ENCODE data around the gene CPNE4.

Gene CPNE4

GRCh38 chr3:131812433-131812832 lies 222.4 kb downstream of the CPNE4 start:
- TF ChIP-seq CTCF (IDR thresholded peaks at IDR 0.05; ENCODE audit: low read depth, low read length, missing control alignments): no peak
- no peak for DNase-seq (ENCODE audit: low read depth)
- no peak overlapping the region for H3K4me3 ChIP-seq (ENCODE audit: low read depth, low read length)

- TF ChIP-seq CTCF (IDR thresholded peaks at IDR 0.05; ENCODE audit: low read depth, low read length, missing control alignments): no peak
- DNase-seq (ENCODE audit: low read depth): no peak
These were observed 223.3 kb downstream of the CPNE4 start for GRCh38 chr3:131811481-131811880.

DNA sequence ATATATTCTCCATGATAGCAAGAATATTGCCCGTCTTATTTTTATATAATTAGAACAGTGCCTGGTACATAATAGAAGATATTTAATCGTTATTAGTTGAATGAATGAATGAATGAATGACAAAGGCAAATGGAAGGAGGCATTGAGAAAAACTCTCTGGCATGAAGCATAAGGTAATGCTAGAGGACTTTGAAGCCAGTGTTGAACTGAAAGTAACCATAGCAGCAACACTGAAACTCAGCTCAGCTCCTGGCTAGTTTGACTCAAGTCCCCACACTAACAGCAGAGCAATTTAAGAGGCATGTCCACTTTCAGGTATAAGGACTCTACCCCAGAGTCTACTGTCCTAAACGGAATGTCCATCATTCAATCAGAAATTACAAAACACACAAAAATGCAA lies 227.0 kb downstream of the CPNE4 start:
- no peak for DNase-seq (ENCODE audit: low read depth)
- H3K4me3 ChIP-seq (ENCODE audit: low read depth, low read length): no peak overlapping the region
- no peak for TF ChIP-seq CTCF (IDR thresholded peaks at IDR 0.05; ENCODE audit: low read depth, low read length, missing control alignments)

More at GRCh38 chr3:131811481-131811880, 223.3 kb downstream of the CPNE4 start:
- no peak overlapping the region for H3K4me3 ChIP-seq (ENCODE audit: low read depth, low read length)

DNA sequence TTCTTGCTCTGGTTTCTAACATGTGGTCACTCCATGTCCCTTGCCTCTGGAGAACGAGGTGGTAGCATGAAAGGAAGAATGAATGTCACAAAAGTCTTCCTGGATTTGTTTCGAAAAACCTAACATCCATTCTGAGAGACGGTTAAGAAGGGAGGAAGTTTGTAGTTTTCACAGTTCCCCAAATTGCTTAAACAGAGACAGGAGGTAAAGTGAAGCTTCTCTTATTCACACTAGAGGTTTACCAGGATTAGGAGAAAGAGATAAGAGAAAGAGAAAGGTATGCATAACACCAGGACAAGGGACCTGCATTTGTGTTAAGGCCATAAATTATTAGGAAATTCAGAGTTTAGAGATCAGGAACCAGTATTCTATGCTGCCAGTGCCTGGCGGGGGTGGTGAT lies 228.1 kb downstream of the CPNE4 start:
- no peak for DNase-seq (ENCODE audit: low read depth)
- H3K4me3 ChIP-seq (ENCODE audit: low read depth, low read length): no peak overlapping the region
- TF ChIP-seq CTCF (IDR thresholded peaks at IDR 0.05; ENCODE audit: low read depth, low read length, missing control alignments): no peak

GRCh38 chr3:131804565-131805133 lies 230.2 kb downstream of the CPNE4 start:
- TF ChIP-seq CTCF (IDR thresholded peaks at IDR 0.05; ENCODE audit: low read depth, low read length, missing control alignments): no peak
- DNase-seq (ENCODE audit: low read depth): no peak
- H3K4me3 ChIP-seq (ENCODE audit: low read depth, low read length): no peak overlapping the region

- TF ChIP-seq CTCF (IDR thresholded peaks at IDR 0.05; ENCODE audit: low read depth, low read length, missing control alignments): no peak
- no peak for DNase-seq (ENCODE audit: low read depth)
These were observed 231.7 kb downstream of the CPNE4 start for GRCh38 chr3:131803113-131803512.

DNA sequence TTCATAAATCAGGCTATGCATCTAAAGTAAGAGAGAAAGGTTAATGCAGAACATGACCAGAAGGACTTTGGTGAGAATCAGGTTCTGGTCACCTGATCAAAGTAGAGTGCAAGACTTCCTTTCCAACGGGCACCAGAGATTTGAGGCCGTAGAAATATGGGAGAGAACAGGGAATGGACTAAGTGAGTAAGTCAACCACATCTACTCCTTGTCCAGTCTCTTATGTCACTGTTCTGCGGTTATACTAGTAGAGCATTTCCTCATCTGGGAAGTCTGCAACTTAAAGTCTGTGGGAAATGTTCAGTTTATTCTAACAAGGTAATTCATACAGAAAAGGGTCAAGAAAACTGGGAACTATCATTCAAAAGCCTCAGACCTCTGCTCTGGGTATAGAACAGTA lies 232.8 kb downstream of the CPNE4 start:
- no peak for DNase-seq (ENCODE audit: low read depth)
- H3K4me3 ChIP-seq (ENCODE audit: low read depth, low read length): no peak overlapping the region
- TF ChIP-seq CTCF (IDR thresholded peaks at IDR 0.05; ENCODE audit: low read depth, low read length, missing control alignments): no peak

More at GRCh38 chr3:131803113-131803512, 231.7 kb downstream of the CPNE4 start:
- H3K4me3 ChIP-seq (ENCODE audit: low read depth, low read length): no peak overlapping the region
